Activated naive CD8-positive, alpha-beta T cell treated with anti-CD3 and anti-CD28 coated beads, Interleukin-2, amount 10 ng/mL, durations not matched to agents 7 days and 5 days (primary cell): ENCODE measurements around the gene DHX16. TPM values are rescaled to one million over a fixed set of nuclear protein-coding genes. Genes with fewer than 3 reads are reported as not detected.

ENCODE experiments used
- ATAC-seq: fragments of 150-1000 bp; cut with Tn5 transposase; one replicate; pipeline ENCODE4 v1.10.0; 2021; ENCODE audit warnings: low read depth, moderate library complexity
- POLR2A ChIA-PET: fragments of 350-600 bp; sonication (Branson Sonifier 250); formaldehyde crosslinking; loops from one replicate; lab custom pipeline; 2021; ENCODE audit warnings: antibody characterized with exemption; lab: Charles Lee
- DNase-seq: peaks from one replicate; pipeline ENCODE4 v3.0.0; 2021
- H3K27ac Mint-ChIP-seq: one replicate; pipeline ENCODE4 v1.8.0; 2022; ENCODE audit warnings: mild to moderate bottlenecking, mixed read lengths
- H3K27me3 Mint-ChIP-seq: one replicate; pipeline ENCODE4 v1.8.0; 2022; ENCODE audit warnings: mild to moderate bottlenecking, moderate library complexity, mixed read lengths
- H3K36me3 Mint-ChIP-seq: one replicate; pipeline ENCODE4 v1.8.0; 2021; ENCODE audit warnings: mild to moderate bottlenecking, mixed read lengths
- H3K4me1 Mint-ChIP-seq: one replicate; pipeline ENCODE4 v1.8.0; 2021; ENCODE audit warnings: mixed read lengths
- H3K4me3 Mint-ChIP-seq: one replicate; pipeline ENCODE4 v1.8.0; 2022; ENCODE audit warnings: mild to moderate bottlenecking, moderate library complexity, mixed read lengths
- H3K9me3 Mint-ChIP-seq: one replicate; pipeline ENCODE4 v1.8.0; 2021; ENCODE audit warnings: mixed read lengths
- total RNA-seq, 2 experiments: library from RNA; stranded (reverse); gene quantifications; one replicate each; pipeline ENCODE4 v1.2.3, GENCODE V29; 2021

DHX16 gene
- total RNA-seq, 2 experiments from 2014 or later: 42.9 to 44.2 TPM

- ATAC-seq: no peak
- Mint-ChIP-seq H3K9me3 (no peaks in the 10 kb centered on the region), H3K27ac (peak overlapping the region; percentile 66), H3K4me3 (peak overlapping the region; percentile 98), H3K36me3 (peaks cover 18% of the 10 kb centered on the region), H3K4me1 (peaks cover 36% of the 10 kb centered on the region), H3K27me3 (no peaks in the 10 kb centered on the region)
- DNase-seq: no peak
- POLR2A ChIA-PET: interaction anchor here (1.1 to 3.6 kb wide), 8 partner anchors 8 to 48 kb away, joined by 3 to 37 read pairs (median 6); partner anchors contain the start of gene MDC1
Observed at GRCh38 chr6:30689022-30689865, 16.4 kb upstream of the DHX16 start.

- POLR2A ChIA-PET: interaction anchor here (1.0 to 3.6 kb wide), 10 partner anchors 8 to 48 kb away, joined by 3 to 37 read pairs (median 6); partner anchors contain the start of genes MDC1 and TUBB
- Mint-ChIP-seq H3K27ac (peak overlapping the region; percentile 99), H3K36me3 (peaks cover 25% of the 10 kb centered on the region), H3K27me3 (no peaks in the 10 kb centered on the region), H3K4me3 (peak overlapping the region; percentile 91), H3K4me1 (peaks cover 36% of the 10 kb centered on the region), H3K9me3 (no peaks in the 10 kb centered on the region)
- no peak for ATAC-seq
- DNase-seq: no peak
Observed at GRCh38 chr6:30688569-30688968, 15.8 kb upstream of the DHX16 start.

- no peak for ATAC-seq
- H3K4me3 Mint-ChIP-seq: peak overlapping the region; percentile 91
- DNase-seq: no peak
- H3K4me1 Mint-ChIP-seq: peaks cover 36% of the 10 kb centered on the region
- H3K36me3 Mint-ChIP-seq: peaks cover 32% of the 10 kb centered on the region
- no peaks in the 10 kb centered on the region for H3K9me3 Mint-ChIP-seq
- no peaks in the 10 kb centered on the region for H3K27me3 Mint-ChIP-seq
- peak overlapping the region; percentile 99 for H3K27ac Mint-ChIP-seq
- POLR2A ChIA-PET: interaction anchor here (0.8 to 3.0 kb wide), 11 partner anchors 9 to 73 kb away, joined by 3 to 37 read pairs (median 5); partner anchors contain the start of genes MDC1 and TUBB
Observed at GRCh38 chr6:30687659-30688431, 15.0 kb upstream of the DHX16 start.

- DNase-seq (peak; percentile 83), ATAC-seq (peak; percentile 18)
- peak overlapping the region; percentile 99 for H3K27ac Mint-ChIP-seq
- peaks cover 36% of the 10 kb centered on the region for H3K4me1 Mint-ChIP-seq
- H3K36me3 Mint-ChIP-seq: peaks cover 38% of the 10 kb centered on the region
- POLR2A ChIA-PET: interaction anchor here (0.8 to 3.0 kb wide), 9 partner anchors 8 to 72 kb away, joined by 3 to 37 read pairs (median 6); partner anchors contain the start of genes MDC1 and TUBB
- H3K9me3 Mint-ChIP-seq: no peaks in the 10 kb centered on the region
- H3K4me3 Mint-ChIP-seq: peak overlapping the region; percentile 91
- no peaks in the 10 kb centered on the region for H3K27me3 Mint-ChIP-seq
Observed at GRCh38 chr6:30686908-30687658, 14.3 kb upstream of the DHX16 start.

GRCh38 chr6:30686009-30686907 lies 13.5 kb upstream of the DHX16 start, which contains the start of gene PPP1R18:
PPP1R18 (minus strand) TSS chr6:30686645; CDS start chr6:30686018, 627 bp downstream.
- POLR2A ChIA-PET: interaction anchor here (1.0 to 16.6 kb wide), 7 partner anchors 13 to 71 kb away, joined by 4 to 512 read pairs (median 13); partner anchors contain the start of genes DHX16, MDC1, MRPS18B and PPP1R10
- no peaks in the 10 kb centered on the region for H3K27me3 Mint-ChIP-seq
- peak within 1 kb of the TSS; percentile 99 for H3K27ac Mint-ChIP-seq
- H3K4me1 Mint-ChIP-seq: peaks cover 35% of the 10 kb centered on the region
- H3K36me3 Mint-ChIP-seq: peaks cover 45% of the 10 kb centered on the region
- ATAC-seq: peak; percentile 29
- peak; percentile 87 for DNase-seq
- no peaks in the 10 kb centered on the region for H3K9me3 Mint-ChIP-seq
- H3K4me3 Mint-ChIP-seq: peak within 1 kb of the TSS; percentile 91

GRCh38 chr6:30685157-30686008 lies 12.6 kb upstream of the DHX16 start:
- H3K4me3 Mint-ChIP-seq: peak overlapping the region; percentile 91
- H3K4me1 Mint-ChIP-seq: peaks cover 34% of the 10 kb centered on the region
- H3K36me3 Mint-ChIP-seq: peaks cover 54% of the 10 kb centered on the region
- POLR2A ChIA-PET: interaction anchor here (0.6 to 16.6 kb wide), 11 partner anchors 9 to 70 kb away, joined by 3 to 512 read pairs (median 6); partner anchors contain the start of genes DHX16, FLOT1, IER3 and MDC1
- no peak for ATAC-seq
- peak; percentile 60 for DNase-seq
- H3K27ac Mint-ChIP-seq: peak overlapping the region; percentile 99
- H3K27me3 Mint-ChIP-seq: no peaks in the 10 kb centered on the region
- H3K9me3 Mint-ChIP-seq: no peaks in the 10 kb centered on the region

GRCh38 chr6:30684386-30685156 lies 11.8 kb upstream of the DHX16 start:
- POLR2A ChIA-PET: interaction anchor here (0.6 to 16.6 kb wide), 14 partner anchors 9 to 69 kb away, joined by 3 to 512 read pairs (median 6); partner anchors contain the start of genes DHX16, FLOT1, IER3 and MDC1
- Mint-ChIP-seq H3K27me3 (no peaks in the 10 kb centered on the region), H3K4me1 (peaks cover 31% of the 10 kb centered on the region), H3K9me3 (no peaks in the 10 kb centered on the region), H3K36me3 (peaks cover 62% of the 10 kb centered on the region), H3K27ac (peak overlapping the region; percentile 99), H3K4me3 (peak overlapping the region; percentile 91)
- ATAC-seq: peak; percentile 10
- DNase-seq: peak; percentile 68

- H3K27me3 Mint-ChIP-seq: no peaks in the 10 kb centered on the region
- POLR2A ChIA-PET: interaction anchor here (0.7 to 16.6 kb wide), 13 partner anchors 8 to 69 kb away, joined by 3 to 512 read pairs (median 6); partner anchors contain the start of genes DHX16, IER3, MDC1 and MRPS18B
- H3K4me1 Mint-ChIP-seq: peaks cover 29% of the 10 kb centered on the region
- H3K36me3 Mint-ChIP-seq: peaks cover 66% of the 10 kb centered on the region
- peak overlapping the region; percentile 91 for H3K4me3 Mint-ChIP-seq
- DNase-seq (no peak), ATAC-seq (no peak)
- peak overlapping the region; percentile 99 for H3K27ac Mint-ChIP-seq
- no peaks in the 10 kb centered on the region for H3K9me3 Mint-ChIP-seq
Observed at GRCh38 chr6:30683980-30684338, 11.2 kb upstream of the DHX16 start.

- no peak for ATAC-seq
- H3K4me3 Mint-ChIP-seq: peak overlapping the region; percentile 91
- H3K4me1 Mint-ChIP-seq: peaks cover 28% of the 10 kb centered on the region
- peaks cover 70% of the 10 kb centered on the region for H3K36me3 Mint-ChIP-seq
- peak overlapping the region; percentile 99 for H3K27ac Mint-ChIP-seq
- POLR2A ChIA-PET: interaction anchor here (0.7 to 16.6 kb wide), 11 partner anchors 7 to 68 kb away, joined by 3 to 512 read pairs (median 13); partner anchors contain the start of genes DHX16, IER3, MDC1 and MRPS18B
- peak; percentile 51 for DNase-seq
- no peaks in the 10 kb centered on the region for H3K9me3 Mint-ChIP-seq
- no peaks in the 10 kb centered on the region for H3K27me3 Mint-ChIP-seq
Observed at GRCh38 chr6:30683183-30683979, 10.6 kb upstream of the DHX16 start.
